ENCODE measurements around the gene KRT9.

DNA sequence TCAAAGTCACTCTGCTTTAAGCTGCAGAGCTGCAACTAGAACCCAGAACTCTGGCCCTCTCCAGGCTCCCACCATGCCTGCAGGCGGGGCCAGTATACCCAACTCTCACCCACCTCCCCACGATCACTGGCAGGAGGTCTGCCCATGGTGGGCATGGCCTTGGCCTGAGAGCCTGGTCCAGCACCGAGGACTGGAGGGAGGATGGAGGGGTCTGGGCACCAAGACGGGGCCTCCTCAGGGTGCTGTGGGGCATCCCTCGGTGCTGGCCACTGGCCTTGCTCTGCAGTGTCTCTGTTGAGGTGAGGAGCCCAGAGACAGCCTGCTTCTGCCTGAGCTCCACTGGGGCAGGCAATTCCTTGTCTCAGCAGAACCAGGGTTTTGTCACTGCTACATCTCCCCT, 42.2 kb upstream of the KRT9 start:
- TF ChIP-seq ZC3H11A (IDR thresholded peaks at IDR 0.05) = no peak
- TF ChIP-seq, protein P1, sequence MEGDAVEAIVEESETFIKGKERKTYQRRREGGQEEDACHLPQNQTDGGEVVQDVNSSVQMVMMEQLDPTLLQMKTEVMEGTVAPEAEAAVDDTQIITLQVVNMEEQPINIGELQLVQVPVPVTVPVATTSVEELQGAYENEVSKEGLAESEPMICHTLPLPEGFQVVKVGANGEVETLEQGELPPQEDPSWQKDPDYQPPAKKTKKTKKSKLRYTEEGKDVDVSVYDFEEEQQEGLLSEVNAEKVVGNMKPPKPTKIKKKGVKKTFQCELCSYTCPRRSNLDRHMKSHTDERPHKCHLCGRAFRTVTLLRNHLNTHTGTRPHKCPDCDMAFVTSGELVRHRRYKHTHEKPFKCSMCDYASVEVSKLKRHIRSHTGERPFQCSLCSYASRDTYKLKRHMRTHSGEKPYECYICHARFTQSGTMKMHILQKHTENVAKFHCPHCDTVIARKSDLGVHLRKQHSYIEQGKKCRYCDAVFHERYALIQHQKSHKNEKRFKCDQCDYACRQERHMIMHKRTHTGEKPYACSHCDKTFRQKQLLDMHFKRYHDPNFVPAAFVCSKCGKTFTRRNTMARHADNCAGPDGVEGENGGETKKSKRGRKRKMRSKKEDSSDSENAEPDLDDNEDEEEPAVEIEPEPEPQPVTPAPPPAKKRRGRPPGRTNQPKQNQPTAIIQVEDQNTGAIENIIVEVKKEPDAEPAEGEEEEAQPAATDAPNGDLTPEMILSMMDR (IDR thresholded peaks at IDR 0.05) = no peak
- TF ChIP-seq RNF2 (IDR thresholded peaks at IDR 0.05; ENCODE audit: borderline replicate concordance, low read depth) = no peak
- TF ChIP-seq, protein P2, sequence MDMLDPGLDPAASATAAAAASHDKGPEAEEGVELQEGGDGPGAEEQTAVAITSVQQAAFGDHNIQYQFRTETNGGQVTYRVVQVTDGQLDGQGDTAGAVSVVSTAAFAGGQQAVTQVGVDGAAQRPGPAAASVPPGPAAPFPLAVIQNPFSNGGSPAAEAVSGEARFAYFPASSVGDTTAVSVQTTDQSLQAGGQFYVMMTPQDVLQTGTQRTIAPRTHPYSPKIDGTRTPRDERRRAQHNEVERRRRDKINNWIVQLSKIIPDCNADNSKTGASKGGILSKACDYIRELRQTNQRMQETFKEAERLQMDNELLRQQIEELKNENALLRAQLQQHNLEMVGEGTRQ (IDR thresholded peaks at IDR 0.05) = no peak
- TF ChIP-seq POLR2A (IDR thresholded peaks at IDR 0.05; ENCODE audit: low read length) = no peak
- no peak for TF ChIP-seq RCOR1 (IDR thresholded peaks at IDR 0.05; ENCODE audit: low read depth, low read length)
- no peak for TF ChIP-seq CHD4 (IDR thresholded peaks at IDR 0.05; ENCODE audit: borderline replicate concordance)

All from A549 (cell line).